Upper lobe of left lung (tissue), 6 donors: ENCODE data around the gene ENSA. TPM values are rescaled to one million over a fixed set of nuclear protein-coding genes. Genes with fewer than 3 reads are reported as not detected.

Experiments used
- ATAC-seq, 2 donors: fragments of 200-7000 bp; cut with Tn5 transposase; one replicate each; pipeline ENCODE4 v1.9.1; 2022; ENCODE audit warnings: mild to moderate bottlenecking in 2 of 2, moderate library complexity in 2 of 2; ENCODE audit not compliant: low FRiP score in 2 of 2
- DNase-seq, 2 donors: peaks; one replicate each; pipeline ENCODE4 v3.0.0-alpha.2; 2019 to 2020
- H3K27ac ChIP-seq, 4 donors: fragments of 200-600 bp; sonication (generic); one replicate each; pipeline ENCODE4 v1.5.1; 2016 to 2019
- H3K27me3 ChIP-seq, 4 donors: fragments of 200-600 bp; sonication (generic); one replicate each; pipeline ENCODE4 v1.5.1; 2017 to 2019
- H3K36me3 ChIP-seq, 4 donors: fragments of 200-600 bp; sonication (generic); one replicate each; pipeline ENCODE4 v1.5.1; 2016 to 2019
- H3K4me1 ChIP-seq, 4 donors: fragments of 200-600 bp; sonication (generic); one replicate each; pipeline ENCODE4 v1.5.1; 2018 to 2019
- H3K4me3 ChIP-seq, 4 donors: fragments of 200-600 bp; sonication (generic); one replicate each; pipeline ENCODE4 v1.5.1; 2017 to 2019; ENCODE audit warnings: mild to moderate bottlenecking in 2 of 4, moderate library complexity in 1 of 4
- H3K9me3 ChIP-seq, 4 donors: fragments of 200-600 bp; sonication (generic); one replicate each; pipeline ENCODE4 v1.5.1; 2018 to 2019
- EP300 ChIP-seq, 4 donors: sonication (generic); formaldehyde crosslinking; IDR thresholded peaks; one replicate each; pipeline ENCODE4 v1.5.1; 2017; ENCODE audit warnings: antibody characterized with exemption in 4 of 4, control low read depth in 2 of 4
- POLR2A ChIP-seq, 4 donors: fragments of 450-650 bp; IDR thresholded peaks; one replicate each; pipeline ENCODE4 v1.5.1; 2016 to 2017; ENCODE audit warnings: antibody characterized with exemption in 4 of 4, mild to moderate bottlenecking in 2 of 4
- POLR2AphosphoS5 ChIP-seq, 2 donors: sonication (generic); formaldehyde crosslinking; IDR thresholded peaks; one replicate each; pipeline ENCODE4 v1.5.1; 2017; ENCODE audit warnings: antibody characterized with exemption in 2 of 2
- WGBS, 2 donors: methylation state at CpG; one replicate each; pipeline ENCODE4 v1.1.5; 2017 to 2018; 5-methylcytosine and 5-hydroxymethylcytosine counted together
- total RNA-seq, 6 donors: library from RNA; depleted of rRNA in 4 of 6; stranded (reverse); fragments of >200 nt in 4 of 6; gene quantifications; one replicate each; pipeline versions ENCODE4 v1.1.0 to v1.2.1, GENCODE V29; 2016 to 2021
- TF ChIP-seq, protein P1 (sequence below), 6 experiments: fragments of 450-650 bp in 4 of 6; fragments of 200-600 bp in 2 of 6; sonication (generic) in 2 of 6; IDR thresholded peaks; one replicate each; pipeline ENCODE4 v1.5.1; 2016 to 2019; ENCODE audit warnings: antibody characterized with exemption in 6 of 6
- donor health status: DM: no; HTN: no; CAD: no; lungs with moderate emphysema.
- donor health status: DM: no; HTN: yes; CAD: no; lungs with severe emphysema.

ENSA gene
- total RNA-seq, 6 donors from 2014 or later, result 141 to 271 (median 212) TPM

DNA sequence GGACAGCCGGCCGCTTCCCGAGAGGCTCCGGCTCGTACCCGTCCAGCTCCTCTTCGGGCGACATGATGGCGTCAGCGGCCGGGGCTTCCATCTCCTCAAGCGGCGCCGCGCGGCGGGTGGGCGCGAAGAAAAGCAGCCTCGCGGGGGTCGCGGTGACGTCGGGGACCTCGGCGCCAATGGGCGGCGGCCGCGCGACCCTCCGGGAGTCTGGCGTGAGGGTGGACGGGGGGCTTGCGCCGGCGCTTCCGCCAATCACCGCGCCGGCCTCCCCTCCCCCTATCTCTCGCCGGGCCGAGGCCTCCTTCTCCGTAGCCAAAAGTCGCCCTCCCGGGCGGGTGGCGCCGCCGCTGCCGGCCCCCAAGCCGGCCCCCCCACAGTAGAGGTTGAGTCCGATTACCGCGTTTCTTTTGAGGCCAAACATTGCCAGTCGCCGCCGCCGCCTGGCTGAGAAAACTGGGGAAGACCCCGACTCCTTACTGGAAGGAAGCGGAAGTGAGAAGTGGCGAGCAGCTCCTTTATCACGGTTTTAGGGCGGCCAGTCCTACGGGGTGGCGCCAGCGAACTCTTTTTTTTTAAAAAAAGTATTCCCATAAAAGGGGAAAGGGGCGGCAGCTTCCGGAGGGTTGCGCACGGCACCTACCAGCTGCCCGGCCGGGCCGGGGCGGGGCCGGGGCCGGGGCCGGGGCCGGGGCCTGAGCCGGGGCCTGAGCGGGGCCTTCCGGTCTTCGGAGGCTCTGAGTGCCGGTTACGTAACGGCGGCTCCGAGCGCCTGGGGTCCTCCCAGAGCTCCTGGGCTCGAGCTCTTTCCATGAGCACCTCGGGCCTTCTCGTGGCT, 50.1 kb downstream of the ENSA start, which contains the start of gene MCL1:
TSS of gene MCL1 (minus strand) at position 501 of the 835 bp plus-strand sequence. CDS start at position 421, 80 bp downstream.
- Histone ChIP-seq H3K9me3 (no peaks in the 10 kb centered on the region), H3K27ac (peak within 1 kb of the TSS; percentile 98 to 100 (median 99)), H3K27me3 (no peaks in the 10 kb centered on the region), H3K4me1 (peaks cover 15 to 26% (median 24%) of the 10 kb centered on the region in 4 donors), H3K36me3 (peaks cover 21 to 43% (median 26%) of the 10 kb centered on the region in 4 donors), H3K4me3 (peak within 1 kb of the TSS; percentile 61 to 97 (median 88))
- DNase-seq (peak; percentile 94 to 98), ATAC-seq (peak; percentile 94 to 96)
- WGBS, 2 donors, result 0 to 1% methylated on average over 13 to 62 of the region's 94 CpGs
- peak in 3 of 4 donors; percentile 35 to 86 (median 84) for TF ChIP-seq EP300 (IDR thresholded peaks at IDR 0.05)
- TF ChIP-seq POLR2AphosphoS5 (IDR thresholded peaks at IDR 0.05), result peak; percentile 98 to 99
- TF ChIP-seq, protein P1, sequence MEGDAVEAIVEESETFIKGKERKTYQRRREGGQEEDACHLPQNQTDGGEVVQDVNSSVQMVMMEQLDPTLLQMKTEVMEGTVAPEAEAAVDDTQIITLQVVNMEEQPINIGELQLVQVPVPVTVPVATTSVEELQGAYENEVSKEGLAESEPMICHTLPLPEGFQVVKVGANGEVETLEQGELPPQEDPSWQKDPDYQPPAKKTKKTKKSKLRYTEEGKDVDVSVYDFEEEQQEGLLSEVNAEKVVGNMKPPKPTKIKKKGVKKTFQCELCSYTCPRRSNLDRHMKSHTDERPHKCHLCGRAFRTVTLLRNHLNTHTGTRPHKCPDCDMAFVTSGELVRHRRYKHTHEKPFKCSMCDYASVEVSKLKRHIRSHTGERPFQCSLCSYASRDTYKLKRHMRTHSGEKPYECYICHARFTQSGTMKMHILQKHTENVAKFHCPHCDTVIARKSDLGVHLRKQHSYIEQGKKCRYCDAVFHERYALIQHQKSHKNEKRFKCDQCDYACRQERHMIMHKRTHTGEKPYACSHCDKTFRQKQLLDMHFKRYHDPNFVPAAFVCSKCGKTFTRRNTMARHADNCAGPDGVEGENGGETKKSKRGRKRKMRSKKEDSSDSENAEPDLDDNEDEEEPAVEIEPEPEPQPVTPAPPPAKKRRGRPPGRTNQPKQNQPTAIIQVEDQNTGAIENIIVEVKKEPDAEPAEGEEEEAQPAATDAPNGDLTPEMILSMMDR (IDR thresholded peaks at IDR 0.05), result peak in 2 of 6 experiments; percentile 30 to 46
- TF ChIP-seq POLR2A (IDR thresholded peaks at IDR 0.05), result peak; percentile 71 to 98 (median 94)

DNA sequence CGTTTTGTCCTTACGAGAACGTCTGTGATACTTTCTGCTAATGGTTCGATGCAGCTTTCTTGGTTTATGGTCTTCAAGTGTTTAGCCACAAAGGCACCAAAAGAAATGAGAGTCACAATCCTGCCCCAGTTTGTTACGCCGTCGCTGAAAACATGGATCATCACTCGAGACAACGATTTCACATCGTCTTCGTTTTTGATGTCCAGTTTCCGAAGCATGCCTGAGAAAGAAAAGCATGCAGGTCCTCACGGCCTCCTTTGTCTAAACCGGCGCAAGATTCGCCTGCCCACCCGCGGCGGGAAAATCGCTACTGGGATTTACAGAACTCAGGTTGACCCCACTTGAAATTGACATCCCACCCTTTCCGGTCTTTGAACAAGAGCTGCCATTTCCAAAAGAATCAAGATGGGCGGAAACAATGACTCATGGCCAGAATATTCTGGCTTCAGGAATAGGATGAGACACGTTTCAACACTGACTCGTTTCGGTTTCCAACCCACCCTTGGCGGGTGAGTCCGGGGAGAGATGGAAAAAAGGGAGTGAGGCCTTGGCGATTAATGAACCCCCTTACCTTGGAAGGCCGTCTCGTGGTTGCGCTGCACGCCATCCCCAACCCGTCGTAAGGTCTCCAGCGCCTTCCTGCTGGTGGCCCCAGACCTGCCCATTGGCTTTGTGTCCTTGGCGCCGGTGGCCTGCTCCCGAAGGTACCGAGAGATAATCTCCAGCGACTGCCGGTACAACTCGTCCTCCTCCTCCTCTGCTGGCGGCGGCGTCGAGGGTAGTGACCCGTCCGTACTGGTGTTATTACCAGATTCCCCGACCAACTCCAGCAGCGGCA, 50.9 kb downstream of the ENSA start:
- H3K27me3 ChIP-seq, result no peaks in the 10 kb centered on the region
- H3K27ac ChIP-seq, result peak overlapping the region; percentile 98 to 100 (median 99)
- TF ChIP-seq POLR2A (IDR thresholded peaks at IDR 0.05), result peak in 3 of 4 donors; percentile 9 to 54 (median 13)
- TF ChIP-seq POLR2AphosphoS5 (IDR thresholded peaks at IDR 0.05), result peak; percentile 88 to 93
- peak in 3 of 4 donors; percentile 10 to 92 (median 87) for TF ChIP-seq EP300 (IDR thresholded peaks at IDR 0.05)
- TF ChIP-seq, protein P1 (IDR thresholded peaks at IDR 0.05), result no peak
- peaks cover 24 to 34% (median 32%) of the 10 kb centered on the region in 4 donors for H3K4me1 ChIP-seq
- DNase-seq, result peak in 1 of 2 donors; percentile 68
- H3K36me3 ChIP-seq, result peaks cover 27 to 51% (median 34%) of the 10 kb centered on the region in 4 donors
- WGBS, 2 donors, result 0 to 1% methylated on average over 30 to 45 of the region's 50 CpGs
- peak; percentile 44 to 49 for ATAC-seq
- peak overlapping the region; percentile 61 to 97 (median 88) for H3K4me3 ChIP-seq
- H3K9me3 ChIP-seq, result no peaks in the 10 kb centered on the region

DNA sequence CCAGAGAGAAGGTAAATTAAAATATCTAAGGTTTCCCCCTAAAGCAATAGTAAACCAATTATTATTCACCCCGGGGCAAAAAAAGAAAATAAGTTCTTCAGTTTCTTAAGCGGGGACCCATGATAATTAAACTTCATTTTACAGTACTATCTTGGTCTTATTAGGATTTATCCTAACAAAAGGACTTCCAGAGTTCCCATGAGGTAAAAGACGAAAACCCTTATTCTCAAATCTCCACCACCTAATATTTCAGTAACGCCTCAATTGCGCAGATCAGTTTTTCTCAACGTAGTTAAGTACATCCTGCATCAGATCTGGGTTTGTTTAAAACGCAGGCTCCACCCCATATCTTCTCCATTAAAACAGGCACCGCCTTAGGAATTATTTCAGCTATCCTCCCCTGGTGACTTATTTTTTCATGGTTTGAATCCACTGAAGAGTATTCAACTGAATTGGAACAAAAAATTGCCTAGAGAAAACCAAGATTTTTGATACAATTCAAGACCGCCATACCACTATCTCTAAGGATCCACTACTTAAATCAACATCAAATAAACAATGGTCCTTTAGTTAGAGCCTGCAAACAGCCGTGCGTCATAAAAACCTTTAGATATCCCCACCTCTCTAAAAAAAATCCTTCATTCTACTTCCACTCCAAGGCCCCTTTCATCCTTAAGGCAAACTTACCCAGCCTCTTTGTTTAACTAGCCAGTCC, 51.7 kb downstream of the ENSA start:
- H3K27ac ChIP-seq, result peak overlapping the region; percentile 98 to 100 (median 99)
- H3K27me3 ChIP-seq, result no peaks in the 10 kb centered on the region
- no peaks in the 10 kb centered on the region for H3K9me3 ChIP-seq
- DNase-seq (no peak), ATAC-seq (no peak)
- peaks cover 31 to 42% (median 40%) of the 10 kb centered on the region in 4 donors for H3K4me1 ChIP-seq
- 2% methylated on average over 11 of the region's 11 CpGs for WGBS, 2 donors
- H3K4me3 ChIP-seq, result peak overlapping the region; percentile 61 to 97 (median 88)
- peaks cover 35 to 59% (median 40%) of the 10 kb centered on the region in 4 donors for H3K36me3 ChIP-seq
- TF ChIP-seq POLR2A (IDR thresholded peaks at IDR 0.05), result peak in 3 of 4 donors; percentile 15 to 37 (median 26)
- TF ChIP-seq EP300 (IDR thresholded peaks at IDR 0.05), result no peak

DNA sequence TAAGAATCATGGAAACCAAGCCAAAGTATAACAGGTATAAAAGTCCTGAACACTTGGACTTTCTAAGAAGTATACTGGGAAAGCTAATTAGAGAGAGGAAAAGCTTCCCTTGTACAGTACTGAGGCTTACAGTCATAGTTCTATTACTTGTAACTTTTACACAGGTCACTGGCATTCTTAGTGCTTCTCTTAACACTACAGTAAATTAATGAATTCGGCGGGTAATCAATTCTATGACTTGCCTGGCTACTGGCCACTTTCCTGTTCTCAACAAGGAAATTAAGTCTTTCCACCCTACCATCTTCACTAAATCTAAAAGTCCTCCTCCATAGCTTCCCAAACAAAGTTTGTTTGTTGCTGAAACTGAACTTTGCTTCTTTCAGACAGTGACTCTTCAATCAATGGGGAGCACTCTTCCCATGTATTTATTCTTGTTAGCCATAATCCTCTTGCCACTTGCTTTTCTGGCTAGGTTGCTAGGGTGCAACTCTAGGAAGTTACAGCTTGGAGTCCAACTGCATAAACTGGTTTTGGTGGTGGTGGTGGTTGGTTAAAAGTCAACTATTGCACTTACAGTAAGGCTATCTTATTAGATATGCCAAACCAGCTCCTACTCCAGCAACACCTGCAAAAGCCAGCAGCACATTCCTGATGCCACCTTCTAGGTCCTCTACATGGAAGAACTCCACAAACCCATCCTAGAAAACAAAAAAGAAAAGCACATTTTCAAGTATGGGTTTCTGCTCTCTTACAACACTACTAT, 52.4 kb downstream of the ENSA start:
- ATAC-seq, result no peak
- no peaks in the 10 kb centered on the region for H3K9me3 ChIP-seq
- peak in 1 of 2 donors; percentile 50 for TF ChIP-seq POLR2AphosphoS5 (IDR thresholded peaks at IDR 0.05)
- TF ChIP-seq EP300 (IDR thresholded peaks at IDR 0.05), result no peak
- TF ChIP-seq, protein P1 (IDR thresholded peaks at IDR 0.05), result no peak
- no peak for DNase-seq
- H3K4me3 ChIP-seq, result peak overlapping the region; percentile 61 to 97 (median 88)
- no peaks in the 10 kb centered on the region for H3K27me3 ChIP-seq
- peak overlapping the region; percentile 98 to 100 (median 99) for H3K27ac ChIP-seq
- H3K36me3 ChIP-seq, result peaks cover 35 to 66% (median 46%) of the 10 kb centered on the region in 4 donors
- peaks cover 39 to 50% (median 47%) of the 10 kb centered on the region in 4 donors for H3K4me1 ChIP-seq
- 6 to 10% methylated on average over 2 of the region's 2 CpGs for WGBS, 2 donors
